OCI-LY3 (cell line): ENCODE measurements around the gene PNPLA7.
"Not testable (repeated sequence)": the region's sequence is repeated elsewhere in the genome, so short reads cannot be mapped to it uniquely, and the experiment has no call there.

Experiments
- CTCF ChIP-seq: fragments of 200-600, 300-600 bp; sonication (generic); IDR thresholded peaks from 2 replicates; pipeline ENCODE4 v1.5.1; 2014; ENCODE audit warnings: antibody characterized with exemption, low read length, low read depth
- EZH2phosphoT487 ChIP-seq: fragments of 200-600 bp; shearing (Covaris generic); IDR thresholded peaks from 2 replicates; pipeline ENCODE4 v1.6.1; 2018; ENCODE audit warnings: antibody characterized with exemption, mixed run types, low read depth

- TF ChIP-seq CTCF, EZH2phosphoT487: not testable (repeated sequence)
These were observed 139.8 kb downstream of the PNPLA7 start for GRCh38 chr9:137410236-137410890.
